Measurements from ENCODE around the gene SUMF2.
"Not testable (repeated sequence)": the region's sequence is repeated elsewhere in the genome, so short reads cannot be mapped to it uniquely, and the experiment has no call there.

The SUMF2 gene

GRCh38 chr7:56062382-56062781, 1.7 kb upstream of the SUMF2 start:
- DNase-seq (ENCODE audit: low spot score): no peak

GRCh38 chr7:56063500-56063881, 595 bp upstream of the SUMF2 start:
- peak; percentile 14 for DNase-seq (ENCODE audit: low spot score)

GRCh38 chr7:56066376-56066775, 2.3 kb downstream of the SUMF2 start:
- not testable (repeated sequence) for DNase-seq (ENCODE audit: low spot score)

GRCh38 chr7:56074371-56074791, 10.3 kb downstream of the SUMF2 start:
- DNase-seq (ENCODE audit: low spot score): peak; percentile 80

- no peak for DNase-seq (ENCODE audit: low spot score)
Measured at GRCh38 chr7:56077681-56078080, 13.6 kb downstream of the SUMF2 start.

GRCh38 chr7:56078196-56078595, 14.1 kb downstream of the SUMF2 start:
- no peak for DNase-seq (ENCODE audit: low spot score)

GRCh38 chr7:56079450-56080185, 15.5 kb downstream of the SUMF2 start:
- no peak for DNase-seq (ENCODE audit: low spot score)

GRCh38 chr7:56080726-56081435, 16.8 kb downstream of the SUMF2 start:
- DNase-seq (ENCODE audit: low spot score): not testable (repeated sequence)

GRCh38 chr7:56081626-56082340, 17.7 kb downstream of the SUMF2 start:
- no peak for DNase-seq (ENCODE audit: low spot score)

GRCh38 chr7:56083150-56083785, 19.2 kb downstream of the SUMF2 start:
- DNase-seq (ENCODE audit: low spot score): peak; percentile 28

GRCh38 chr7:56086761-56087160, 22.7 kb downstream of the SUMF2 start:
- DNase-seq (ENCODE audit: low spot score): no peak

GRCh38 chr7:56087445-56087844, 23.4 kb downstream of the SUMF2 start:
- DNase-seq (ENCODE audit: low spot score): no peak

GRCh38 chr7:56091591-56091990, 27.5 kb downstream of the SUMF2 start:
- no peak for DNase-seq (ENCODE audit: low spot score)

- DNase-seq (ENCODE audit: low spot score): not testable (repeated sequence)
Measured at GRCh38 chr7:56092388-56092787, 28.3 kb downstream of the SUMF2 start.

GRCh38 chr7:56092789-56093531, 28.9 kb downstream of the SUMF2 start, which contains the start of gene PHKG1:
Gene PHKG1 (minus strand): TSS chr7:56092952. CDS start chr7:56088941, 4,011 bp downstream.
- peak; percentile 38 for DNase-seq (ENCODE audit: low spot score)

- no peak for DNase-seq (ENCODE audit: low spot score)
Measured at GRCh38 chr7:56097700-56098099, 33.6 kb downstream of the SUMF2 start.

GRCh38 chr7:56098187-56099008, 34.3 kb downstream of the SUMF2 start:
- not testable (repeated sequence) for DNase-seq (ENCODE audit: low spot score)

- DNase-seq (ENCODE audit: low spot score): no peak
Measured at GRCh38 chr7:56099653-56100052, 35.6 kb downstream of the SUMF2 start.

GRCh38 chr7:56104138-56104537, 40.1 kb downstream of the SUMF2 start:
- not testable (repeated sequence) for DNase-seq (ENCODE audit: low spot score)

- no peak for DNase-seq (ENCODE audit: low spot score)
Measured at GRCh38 chr7:56105508-56105907, 41.4 kb downstream of the SUMF2 start.

Measured in SK-N-DZ (cell line).